SK-N-SH (cell line): Measurements from ENCODE around the gene OPHN1.

ENCODE experiments used
- CTCF ChIP-seq: fragments of 200-600 bp; sonication (generic); IDR thresholded peaks from 2 replicates; pipeline ENCODE4 v1.6.1; 2017; ENCODE audit warnings: antibody characterized with exemption, mild to moderate bottlenecking, moderate library complexity
- EP300 ChIP-seq, 2 experiments: IDR thresholded peaks; 2 replicates each; pipeline versions ENCODE4 v1.4.0 to v1.6.1; 2012; ENCODE audit warnings: borderline replicate concordance in 1 of 2, low read depth in 1 of 2, low read length in 1 of 2
- GATA2 ChIP-seq: sonication (generic); formaldehyde crosslinking; IDR thresholded peaks from 2 replicates; pipeline ENCODE4 v1.5.0; 2020; ENCODE audit warnings: mild to moderate bottlenecking, missing genetic modification reagents
- JUND ChIP-seq: IDR thresholded peaks from 2 replicates; pipeline ENCODE4 v1.4.0; 2012
- POLR2AphosphoS5 ChIP-seq: IDR thresholded peaks from 2 replicates; pipeline ENCODE4 v1.6.1; 2012; ENCODE audit warnings: low read depth, low read length
- RFX5 ChIP-seq: IDR thresholded peaks from 2 replicates; pipeline ENCODE4 v1.6.1; 2012; ENCODE audit warnings: mild to moderate bottlenecking, improper control_type of control experiment, low read length
- TEAD4 ChIP-seq: IDR thresholded peaks from 2 replicates; pipeline ENCODE4 v1.4.0; 2012; ENCODE audit warnings: mild to moderate bottlenecking, borderline replicate concordance; ENCODE audit not compliant: insufficient read depth
- TF ChIP-seq, protein P1 (sequence below): IDR thresholded peaks from 2 replicates; pipeline ENCODE4 v1.4.0; 2012; ENCODE audit warnings: low read depth, borderline replicate concordance

DNA sequence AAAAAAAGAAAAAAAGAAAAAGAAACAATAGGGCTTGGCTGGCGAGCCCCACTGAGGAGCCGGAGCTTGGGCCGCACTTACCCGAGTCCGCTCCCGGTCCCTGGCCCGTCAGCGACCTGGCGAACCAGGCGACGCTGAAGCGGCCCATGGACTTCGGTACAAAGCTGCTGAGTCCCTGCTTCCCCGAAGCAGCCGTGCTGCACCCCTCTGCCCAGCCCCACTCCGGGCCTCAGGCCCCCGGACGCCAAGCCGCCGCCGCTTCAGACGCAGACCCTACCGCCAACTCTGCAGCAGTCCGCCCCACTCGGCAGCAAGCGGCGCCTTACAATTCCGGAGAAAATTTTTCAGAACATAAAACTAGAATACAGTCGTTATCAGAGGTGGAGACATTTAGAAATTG is 300.5 kb downstream of the OPHN1 start:
- TF ChIP-seq GATA2 (CRISPR knock-in tag): no peak
- TF ChIP-seq RFX5: no peak
- TF ChIP-seq CTCF: no peak
- no peak for TF ChIP-seq POLR2AphosphoS5
- TF ChIP-seq EP300 (IDR thresholded peaks at IDR 0.05; ENCODE audit: borderline replicate concordance in 1 of 2, low read depth in 1 of 2, low read length in 1 of 2): no peak
- TF ChIP-seq, protein P1, sequence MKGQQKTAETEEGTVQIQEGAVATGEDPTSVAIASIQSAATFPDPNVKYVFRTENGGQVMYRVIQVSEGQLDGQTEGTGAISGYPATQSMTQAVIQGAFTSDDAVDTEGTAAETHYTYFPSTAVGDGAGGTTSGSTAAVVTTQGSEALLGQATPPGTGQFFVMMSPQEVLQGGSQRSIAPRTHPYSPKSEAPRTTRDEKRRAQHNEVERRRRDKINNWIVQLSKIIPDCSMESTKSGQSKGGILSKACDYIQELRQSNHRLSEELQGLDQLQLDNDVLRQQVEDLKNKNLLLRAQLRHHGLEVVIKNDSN: no peak
- no peak for TF ChIP-seq TEAD4
- no peak for TF ChIP-seq JUND
